HEK293 (cell line): ENCODE measurements around the gene CFAP65.

ENCODE experiments used
- ZEB2 ChIP-seq: fragments of 450-650 bp; formaldehyde crosslinking; IDR thresholded peaks from 2 replicates; pipeline ENCODE4 v1.5.1; 2016; ENCODE audit warnings: missing biosample characterization, missing genetic modification characterization
- ZNF169 ChIP-seq: fragments of 450-650 bp; formaldehyde crosslinking; IDR thresholded peaks from 2 replicates; pipeline ENCODE4 v1.5.1; 2016; ENCODE audit warnings: missing biosample characterization, missing genetic modification characterization
- ZNF174 ChIP-seq: fragments of 450-650 bp; formaldehyde crosslinking; IDR thresholded peaks from 2 replicates; pipeline ENCODE4 v1.5.0; 2017; ENCODE audit warnings: missing biosample characterization, mild to moderate bottlenecking, missing genetic modification characterization
- ZNF324 ChIP-seq: fragments of 450-650 bp; formaldehyde crosslinking; IDR thresholded peaks from 2 replicates; pipeline ENCODE4 v1.5.1; 2016; ENCODE audit warnings: missing biosample characterization, missing genetic modification characterization
- ZNF561 ChIP-seq: fragments of 450-650 bp; IDR thresholded peaks from 2 replicates; pipeline ENCODE4 v1.5.1; 2018; ENCODE audit warnings: missing biosample characterization, missing genetic modification characterization, borderline replicate concordance
- ZNF580 ChIP-seq: fragments of 450-650 bp; formaldehyde crosslinking; IDR thresholded peaks from 2 replicates; pipeline ENCODE4 v1.5.1; 2016; ENCODE audit warnings: missing biosample characterization, missing genetic modification characterization
- ZNF776 ChIP-seq: fragments of 450-650 bp; formaldehyde crosslinking; IDR thresholded peaks from 2 replicates; pipeline ENCODE4 v1.5.0; 2017; ENCODE audit warnings: missing biosample characterization, missing genetic modification characterization, borderline replicate concordance
- ZNF777 ChIP-seq: fragments of 450-650 bp; formaldehyde crosslinking; IDR thresholded peaks from 2 replicates; pipeline ENCODE4 v1.5.1; 2017; ENCODE audit warnings: missing biosample characterization, missing genetic modification characterization, borderline replicate concordance
- TF ChIP-seq, protein P1 (sequence below): fragments of 450-650 bp; formaldehyde crosslinking; IDR thresholded peaks from 2 replicates; pipeline ENCODE4 v1.5.1; 2016; ENCODE audit warnings: missing biosample characterization, missing genetic modification characterization
- TF ChIP-seq, protein P2 (sequence below): fragments of 450-650 bp; formaldehyde crosslinking; IDR thresholded peaks from 2 replicates; pipeline ENCODE4 v1.5.1; 2016; ENCODE audit warnings: missing biosample characterization, missing genetic modification characterization

DNA sequence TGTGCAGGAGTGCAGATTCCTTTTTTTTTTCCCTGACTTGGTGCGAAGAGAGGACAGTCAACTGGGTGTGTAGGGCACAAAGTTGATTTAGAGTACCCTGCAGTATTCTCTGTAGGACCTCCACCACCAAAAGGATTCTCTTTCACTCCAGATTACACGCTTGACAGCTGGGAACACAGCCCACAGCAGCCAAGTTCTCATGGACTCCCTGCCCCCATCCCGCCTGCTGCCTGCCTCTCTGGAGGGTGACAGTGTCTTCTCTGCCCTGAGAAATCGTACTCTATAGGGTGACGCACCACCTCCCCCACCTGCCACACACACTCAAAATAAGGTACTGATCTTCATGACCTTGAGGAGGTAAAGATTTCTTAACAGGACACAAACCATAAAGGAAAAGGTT, 46.0 kb upstream of the CFAP65 start:
- TF ChIP-seq ZNF324: no peak
- TF ChIP-seq, protein P1, sequence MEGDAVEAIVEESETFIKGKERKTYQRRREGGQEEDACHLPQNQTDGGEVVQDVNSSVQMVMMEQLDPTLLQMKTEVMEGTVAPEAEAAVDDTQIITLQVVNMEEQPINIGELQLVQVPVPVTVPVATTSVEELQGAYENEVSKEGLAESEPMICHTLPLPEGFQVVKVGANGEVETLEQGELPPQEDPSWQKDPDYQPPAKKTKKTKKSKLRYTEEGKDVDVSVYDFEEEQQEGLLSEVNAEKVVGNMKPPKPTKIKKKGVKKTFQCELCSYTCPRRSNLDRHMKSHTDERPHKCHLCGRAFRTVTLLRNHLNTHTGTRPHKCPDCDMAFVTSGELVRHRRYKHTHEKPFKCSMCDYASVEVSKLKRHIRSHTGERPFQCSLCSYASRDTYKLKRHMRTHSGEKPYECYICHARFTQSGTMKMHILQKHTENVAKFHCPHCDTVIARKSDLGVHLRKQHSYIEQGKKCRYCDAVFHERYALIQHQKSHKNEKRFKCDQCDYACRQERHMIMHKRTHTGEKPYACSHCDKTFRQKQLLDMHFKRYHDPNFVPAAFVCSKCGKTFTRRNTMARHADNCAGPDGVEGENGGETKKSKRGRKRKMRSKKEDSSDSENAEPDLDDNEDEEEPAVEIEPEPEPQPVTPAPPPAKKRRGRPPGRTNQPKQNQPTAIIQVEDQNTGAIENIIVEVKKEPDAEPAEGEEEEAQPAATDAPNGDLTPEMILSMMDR (tag by site-specific recombination): no peak
- TF ChIP-seq ZEB2: no peak
- no peak for TF ChIP-seq ZNF561 (tag by site-specific recombination)
- no peak for TF ChIP-seq ZNF777 (tag by site-specific recombination)
- TF ChIP-seq ZNF776: no peak
- TF ChIP-seq ZNF169: no peak
- no peak for TF ChIP-seq ZNF580 (tag by site-specific recombination)
- TF ChIP-seq, protein P2, sequence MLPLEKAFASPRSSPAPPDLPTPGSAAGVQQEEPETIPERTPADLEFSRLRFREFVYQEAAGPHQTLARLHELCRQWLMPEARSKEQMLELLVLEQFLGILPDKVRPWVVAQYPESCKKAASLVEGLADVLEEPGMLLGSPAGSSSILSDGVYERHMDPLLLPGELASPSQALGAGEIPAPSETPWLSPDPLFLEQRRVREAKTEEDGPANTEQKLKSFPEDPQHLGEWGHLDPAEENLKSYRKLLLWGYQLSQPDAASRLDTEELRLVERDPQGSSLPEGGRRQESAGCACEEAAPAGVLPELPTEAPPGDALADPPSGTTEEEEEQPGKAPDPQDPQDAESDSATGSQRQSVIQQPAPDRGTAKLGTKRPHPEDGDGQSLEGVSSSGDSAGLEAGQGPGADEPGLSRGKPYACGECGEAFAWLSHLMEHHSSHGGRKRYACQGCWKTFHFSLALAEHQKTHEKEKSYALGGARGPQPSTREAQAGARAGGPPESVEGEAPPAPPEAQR (tag by site-specific recombination): no peak
- TF ChIP-seq ZNF174 (tag by site-specific recombination): no peak
